ENCODE measurements around the gene HNRNPR. TPM values are rescaled to one million over a fixed set of nuclear protein-coding genes. Genes with fewer than 3 reads are reported as not detected.

HNRNPR gene
- polyA plus RNA-seq, 1 of the 3 experiments (the other 2 are of a cell fraction): 111 TPM

DNA sequence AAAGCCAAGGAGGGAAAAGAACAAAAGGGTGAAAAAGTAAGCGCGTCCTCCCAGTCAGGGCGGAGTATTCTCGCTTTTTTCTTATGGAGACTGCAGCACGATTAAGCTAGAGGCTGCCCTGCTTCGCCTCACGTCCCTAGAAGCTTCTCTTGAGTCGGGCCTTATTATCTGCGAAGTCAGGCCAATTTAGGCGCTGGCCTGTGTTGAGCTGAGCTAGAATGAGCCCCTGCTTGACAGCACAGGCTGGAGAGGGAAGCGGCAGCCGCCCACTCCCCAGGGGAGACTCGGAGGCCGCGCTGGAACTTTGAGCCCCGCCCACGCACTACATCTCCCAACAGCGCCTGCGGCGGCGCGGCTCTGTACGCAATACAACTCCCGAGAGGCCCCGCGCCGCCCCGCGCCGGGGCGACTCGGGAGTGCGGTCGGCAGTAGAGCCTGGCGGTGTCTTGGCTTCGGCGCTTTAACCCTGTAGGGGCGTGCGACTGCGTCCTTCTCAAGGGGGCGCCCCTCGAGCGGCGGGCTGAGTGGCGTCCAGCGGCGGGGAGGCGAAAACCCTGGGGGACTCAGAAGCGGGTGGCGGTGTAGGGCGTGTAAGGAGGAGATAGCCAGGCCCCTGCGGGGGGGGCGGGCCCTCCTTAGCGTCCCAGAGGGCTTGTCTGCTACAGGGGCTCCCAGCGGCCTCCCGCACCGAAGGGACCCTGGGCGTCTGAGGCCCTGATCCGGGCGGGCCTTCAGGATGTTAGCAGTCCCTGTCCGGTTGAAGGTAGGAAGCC is 24.7 kb upstream of the HNRNPR start:
- TF ChIP-seq FOSL2 (IDR thresholded peaks at IDR 0.05; ENCODE audit: borderline replicate concordance, low read depth) (no peak), TCF12 (IDR thresholded peaks at IDR 0.05) (no peak), NRF1 (IDR thresholded peaks at IDR 0.05; ENCODE audit: low read depth, low read length) (peak; percentile 57), GABPA (IDR thresholded peaks at IDR 0.05; ENCODE audit: low read depth) (peak; percentile 6; the same call in 1 of the 2 replicates), MXI1 (IDR thresholded peaks at IDR 0.05; ENCODE audit: low read depth, low read length) (0 out of 2 replicates have a peak, but pooled peaks have one; percentile 40), CHD2 (IDR thresholded peaks at IDR 0.05; ENCODE audit: low read length, partially characterized antibody) (peak; percentile 14), FOXM1 (IDR thresholded peaks at IDR 0.05; ENCODE audit: low read depth) (no peak), SIN3A (IDR thresholded peaks at IDR 0.05; ENCODE audit: borderline replicate concordance, low read depth, low read length) (0 out of 2 replicates have a peak, but pooled peaks have one; percentile 69), POLR2AphosphoS5 (IDR thresholded peaks at IDR 0.05; ENCODE audit: low read depth, low read length) (peak; percentile 73), EP300 (IDR thresholded peaks at IDR 0.05; ENCODE audit: borderline replicate concordance in 1 of 2, low read depth in 1 of 2, low read length in 1 of 2) (no peak), ELF1 (IDR thresholded peaks at IDR 0.05) (no peak), RAD21 (IDR thresholded peaks at IDR 0.05; ENCODE audit: low read length) (peak; percentile 26), EZH2phosphoT487 (IDR thresholded peaks at IDR 0.05; ENCODE audit: borderline replicate concordance, low read depth) (no peak), TAF1 (IDR thresholded peaks at IDR 0.05; ENCODE audit: borderline replicate concordance, low read depth, low read length) (peak; percentile 93)
- TF ChIP-seq, protein P1, sequence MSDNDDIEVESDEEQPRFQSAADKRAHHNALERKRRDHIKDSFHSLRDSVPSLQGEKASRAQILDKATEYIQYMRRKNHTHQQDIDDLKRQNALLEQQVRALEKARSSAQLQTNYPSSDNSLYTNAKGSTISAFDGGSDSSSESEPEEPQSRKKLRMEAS (IDR thresholded peaks at IDR 0.05; ENCODE audit: low read depth): 0 out of 2 replicates have a peak, but pooled peaks have one; percentile 22
- TF ChIP-seq, protein P2, sequence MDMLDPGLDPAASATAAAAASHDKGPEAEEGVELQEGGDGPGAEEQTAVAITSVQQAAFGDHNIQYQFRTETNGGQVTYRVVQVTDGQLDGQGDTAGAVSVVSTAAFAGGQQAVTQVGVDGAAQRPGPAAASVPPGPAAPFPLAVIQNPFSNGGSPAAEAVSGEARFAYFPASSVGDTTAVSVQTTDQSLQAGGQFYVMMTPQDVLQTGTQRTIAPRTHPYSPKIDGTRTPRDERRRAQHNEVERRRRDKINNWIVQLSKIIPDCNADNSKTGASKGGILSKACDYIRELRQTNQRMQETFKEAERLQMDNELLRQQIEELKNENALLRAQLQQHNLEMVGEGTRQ (IDR thresholded peaks at IDR 0.05; ENCODE audit: borderline replicate concordance, low read depth, low read length): no peak
- TF ChIP-seq, protein P3, sequence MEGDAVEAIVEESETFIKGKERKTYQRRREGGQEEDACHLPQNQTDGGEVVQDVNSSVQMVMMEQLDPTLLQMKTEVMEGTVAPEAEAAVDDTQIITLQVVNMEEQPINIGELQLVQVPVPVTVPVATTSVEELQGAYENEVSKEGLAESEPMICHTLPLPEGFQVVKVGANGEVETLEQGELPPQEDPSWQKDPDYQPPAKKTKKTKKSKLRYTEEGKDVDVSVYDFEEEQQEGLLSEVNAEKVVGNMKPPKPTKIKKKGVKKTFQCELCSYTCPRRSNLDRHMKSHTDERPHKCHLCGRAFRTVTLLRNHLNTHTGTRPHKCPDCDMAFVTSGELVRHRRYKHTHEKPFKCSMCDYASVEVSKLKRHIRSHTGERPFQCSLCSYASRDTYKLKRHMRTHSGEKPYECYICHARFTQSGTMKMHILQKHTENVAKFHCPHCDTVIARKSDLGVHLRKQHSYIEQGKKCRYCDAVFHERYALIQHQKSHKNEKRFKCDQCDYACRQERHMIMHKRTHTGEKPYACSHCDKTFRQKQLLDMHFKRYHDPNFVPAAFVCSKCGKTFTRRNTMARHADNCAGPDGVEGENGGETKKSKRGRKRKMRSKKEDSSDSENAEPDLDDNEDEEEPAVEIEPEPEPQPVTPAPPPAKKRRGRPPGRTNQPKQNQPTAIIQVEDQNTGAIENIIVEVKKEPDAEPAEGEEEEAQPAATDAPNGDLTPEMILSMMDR (IDR thresholded peaks at IDR 0.05): peak; percentile 41
- ChIA-PET CTCF (interaction anchor here (0.7 to 5.9 kb wide), 6 partner anchors 13 to 268 kb away, joined by 3 to 61 read pairs (median 4); partner anchors contain the start of gene HNRNPR), POLR2A (interaction anchor here (0.6 to 1.9 kb wide), 7 partner anchors 10 to 35 kb away, joined by 3 to 37 read pairs (median 3); partner anchors contain the start of gene HNRNPR)
- DNase-seq: peak; percentile 89
- H3K9ac ChIP-seq: peak overlapping the region; percentile 94
- peak overlapping the region; percentile 92 to 99 for H3K27ac ChIP-seq (ENCODE audit: low read depth in 2 of 2, low read length in 1 of 2)
- no peaks in the 10 kb centered on the region for H4K20me1 ChIP-seq (ENCODE audit: insufficient read depth)
- no peaks in the 10 kb centered on the region for H3K27me3 ChIP-seq (ENCODE audit: insufficient read depth)
- H2AFZ ChIP-seq (ENCODE audit: low read depth): peak overlapping the region; percentile 98
- peak overlapping the region; percentile 94 to 97 for H3K4me3 ChIP-seq (ENCODE audit: low read depth in 2 of 2, low read length in 1 of 2)
- no peaks in the 10 kb centered on the region for H3K9me2 ChIP-seq
- H3K36me3 ChIP-seq (replicated peaks in 1 of 2; ENCODE audit: control insufficient read depth in 1 of 2, insufficient read depth in 2 of 2, low read length in 1 of 2): peaks cover 21 to 25% of the 10 kb centered on the region in 2 experiments
- peaks cover 61% of the 10 kb centered on the region for H3K79me2 ChIP-seq (ENCODE audit: insufficient read depth)
- H3K4me2 ChIP-seq: peak overlapping the region; percentile 98
- peaks cover 11% of the 10 kb centered on the region; the same call in 1 of the 2 replicates for H3K9me3 ChIP-seq
- 1% methylated on average over 28 of the region's 61 CpGs for WGBS (ENCODE audit: low lambda C conversion rate)
- H3F3A ChIP-seq (replicated peaks; ENCODE audit: insufficient read depth): peaks cover 15% of the 10 kb centered on the region
- peaks cover 15 to 30% of the 10 kb centered on the region in 2 experiments for H3K4me1 ChIP-seq (ENCODE audit: control insufficient read depth in 1 of 2, insufficient read depth in 2 of 2, low read depth in 1 of 2, low read length in 1 of 2)
